ENCODE data around the gene RUVBL1. TPM values are rescaled to one million over a fixed set of nuclear protein-coding genes. Genes with fewer than 3 reads are reported as not detected.

Gene RUVBL1
- total and polyA plus RNA-seq, 10 of the 15 experiments (the other 5 are each of a cell fraction or from before 2014, with no cell fraction given): 15.2 to 142 (median 84.2) TPM

GRCh38 chr3:128051837-128052594, 71.6 kb downstream of the RUVBL1 start, which contains the start of gene SEC61A1 (continued):
- TF ChIP-seq SIN3A (IDR thresholded peaks at IDR 0.05; ENCODE audit: low read depth, low read length) (peak; percentile 83), TCF12 (IDR thresholded peaks at IDR 0.05; ENCODE audit: low read depth, low read length) (0 out of 2 replicates have a peak, but pooled peaks have one; percentile 4), SPI1 (IDR thresholded peaks at IDR 0.05; ENCODE audit: borderline replicate concordance, insufficient read depth, low read depth, low read length) (no peak), BHLHE40 (IDR thresholded peaks at IDR 0.05; ENCODE audit: borderline replicate concordance in 1 of 2, low read depth in 2 of 2, low read length in 1 of 2) (peak in 1 of 2 experiments; percentile 65; a peak in 1 of 4 replicates), IRF4 (IDR thresholded peaks at IDR 0.05; ENCODE audit: low read depth, low read length) (no peak), STAT3 (IDR thresholded peaks at IDR 0.05; ENCODE audit: low read depth, low read length) (no peak), USF2 (IDR thresholded peaks at IDR 0.05; ENCODE audit: borderline replicate concordance, low read depth, low read length) (no peak), SMAD5 (IDR thresholded peaks at IDR 0.05; ENCODE audit: low read depth) (peak; percentile 73), ATF2 (IDR thresholded peaks at IDR 0.05; ENCODE audit: low read length) (no peak), ZNF274 (IDR thresholded peaks at IDR 0.05; ENCODE audit: insufficient read depth, insufficient read length) (no peak), CREB1 (IDR thresholded peaks at IDR 0.05; ENCODE audit: low read depth) (no peak; the same call in 1 of the 2 replicates), ZZZ3 (IDR thresholded peaks at IDR 0.05; ENCODE audit: control insufficient read depth, insufficient read length, low read depth) (no peak)
- TF ChIP-seq, protein P1, sequence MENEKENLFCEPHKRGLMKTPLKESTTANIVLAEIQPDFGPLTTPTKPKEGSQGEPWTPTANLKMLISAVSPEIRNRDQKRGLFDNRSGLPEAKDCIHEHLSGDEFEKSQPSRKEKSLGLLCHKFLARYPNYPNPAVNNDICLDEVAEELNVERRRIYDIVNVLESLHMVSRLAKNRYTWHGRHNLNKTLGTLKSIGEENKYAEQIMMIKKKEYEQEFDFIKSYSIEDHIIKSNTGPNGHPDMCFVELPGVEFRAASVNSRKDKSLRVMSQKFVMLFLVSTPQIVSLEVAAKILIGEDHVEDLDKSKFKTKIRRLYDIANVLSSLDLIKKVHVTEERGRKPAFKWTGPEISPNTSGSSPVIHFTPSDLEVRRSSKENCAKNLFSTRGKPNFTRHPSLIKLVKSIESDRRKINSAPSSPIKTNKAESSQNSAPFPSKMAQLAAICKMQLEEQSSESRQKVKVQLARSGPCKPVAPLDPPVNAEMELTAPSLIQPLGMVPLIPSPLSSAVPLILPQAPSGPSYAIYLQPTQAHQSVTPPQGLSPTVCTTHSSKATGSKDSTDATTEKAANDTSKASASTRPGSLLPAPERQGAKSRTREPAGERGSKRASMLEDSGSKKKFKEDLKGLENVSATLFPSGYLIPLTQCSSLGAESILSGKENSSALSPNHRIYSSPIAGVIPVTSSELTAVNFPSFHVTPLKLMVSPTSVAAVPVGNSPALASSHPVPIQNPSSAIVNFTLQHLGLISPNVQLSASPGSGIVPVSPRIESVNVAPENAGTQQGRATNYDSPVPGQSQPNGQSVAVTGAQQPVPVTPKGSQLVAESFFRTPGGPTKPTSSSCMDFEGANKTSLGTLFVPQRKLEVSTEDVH (IDR thresholded peaks at IDR 0.05; ENCODE audit: low read depth, partially characterized antibody): no peak
- TF ChIP-seq, protein P2, sequence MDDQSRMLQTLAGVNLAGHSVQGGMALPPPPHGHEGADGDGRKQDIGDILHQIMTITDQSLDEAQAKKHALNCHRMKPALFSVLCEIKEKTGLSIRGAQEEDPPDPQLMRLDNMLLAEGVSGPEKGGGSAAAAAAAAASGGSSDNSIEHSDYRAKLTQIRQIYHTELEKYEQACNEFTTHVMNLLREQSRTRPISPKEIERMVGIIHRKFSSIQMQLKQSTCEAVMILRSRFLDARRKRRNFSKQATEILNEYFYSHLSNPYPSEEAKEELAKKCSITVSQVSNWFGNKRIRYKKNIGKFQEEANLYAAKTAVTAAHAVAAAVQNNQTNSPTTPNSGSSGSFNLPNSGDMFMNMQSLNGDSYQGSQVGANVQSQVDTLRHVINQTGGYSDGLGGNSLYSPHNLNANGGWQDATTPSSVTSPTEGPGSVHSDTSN (IDR thresholded peaks at IDR 0.05; ENCODE audit: insufficient replicate concordance, low read depth, low read length): no peak
- TF ChIP-seq, protein P3, sequence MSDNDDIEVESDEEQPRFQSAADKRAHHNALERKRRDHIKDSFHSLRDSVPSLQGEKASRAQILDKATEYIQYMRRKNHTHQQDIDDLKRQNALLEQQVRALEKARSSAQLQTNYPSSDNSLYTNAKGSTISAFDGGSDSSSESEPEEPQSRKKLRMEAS (IDR thresholded peaks at IDR 0.05; ENCODE audit: low read depth, low read length): 0 out of 2 replicates have a peak, but pooled peaks have one; percentile 18
- TF ChIP-seq, protein P4, sequence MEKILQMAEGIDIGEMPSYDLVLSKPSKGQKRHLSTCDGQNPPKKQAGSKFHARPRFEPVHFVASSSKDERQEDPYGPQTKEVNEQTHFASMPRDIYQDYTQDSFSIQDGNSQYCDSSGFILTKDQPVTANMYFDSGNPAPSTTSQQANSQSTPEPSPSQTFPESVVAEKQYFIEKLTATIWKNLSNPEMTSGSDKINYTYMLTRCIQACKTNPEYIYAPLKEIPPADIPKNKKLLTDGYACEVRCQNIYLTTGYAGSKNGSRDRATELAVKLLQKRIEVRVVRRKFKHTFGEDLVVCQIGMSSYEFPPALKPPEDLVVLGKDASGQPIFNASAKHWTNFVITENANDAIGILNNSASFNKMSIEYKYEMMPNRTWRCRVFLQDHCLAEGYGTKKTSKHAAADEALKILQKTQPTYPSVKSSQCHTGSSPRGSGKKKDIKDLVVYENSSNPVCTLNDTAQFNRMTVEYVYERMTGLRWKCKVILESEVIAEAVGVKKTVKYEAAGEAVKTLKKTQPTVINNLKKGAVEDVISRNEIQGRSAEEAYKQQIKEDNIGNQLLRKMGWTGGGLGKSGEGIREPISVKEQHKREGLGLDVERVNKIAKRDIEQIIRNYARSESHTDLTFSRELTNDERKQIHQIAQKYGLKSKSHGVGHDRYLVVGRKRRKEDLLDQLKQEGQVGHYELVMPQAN (conservative IDR thresholded peaks at IDR 0.05): peak; percentile 69; the same call in 1 of the 2 replicates
